Globus pallidus (tissue), 1 donor: ENCODE results near the gene NF2.

Experiments
- DNase-seq: peaks from one replicate; pipeline ENCODE4 v3.0.0-alpha.2; 2015; ENCODE audit warnings: low spot score

Gene NF2

DNA sequence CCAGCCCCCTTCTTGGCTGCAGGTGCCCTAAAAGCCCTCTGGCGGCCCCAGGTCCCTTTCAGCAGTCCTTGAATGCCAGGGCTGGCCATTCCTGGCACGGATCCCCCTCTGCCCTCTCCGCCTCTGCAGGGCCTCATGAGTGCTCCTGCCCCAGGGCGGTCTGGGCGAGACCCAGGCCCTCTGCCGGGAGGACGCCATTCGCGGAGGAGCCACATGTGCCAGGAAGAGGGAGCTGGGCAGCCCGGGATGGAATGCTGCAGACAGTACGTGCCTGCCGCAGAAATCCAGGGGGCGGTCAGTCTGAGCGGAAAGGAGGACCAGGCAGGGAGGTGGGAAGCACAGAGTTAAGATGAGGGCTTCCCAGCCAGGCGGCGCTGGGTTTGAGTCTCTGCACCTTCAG is 119.2 kb downstream of the NF2 start:
- DNase-seq = no peak

DNA sequence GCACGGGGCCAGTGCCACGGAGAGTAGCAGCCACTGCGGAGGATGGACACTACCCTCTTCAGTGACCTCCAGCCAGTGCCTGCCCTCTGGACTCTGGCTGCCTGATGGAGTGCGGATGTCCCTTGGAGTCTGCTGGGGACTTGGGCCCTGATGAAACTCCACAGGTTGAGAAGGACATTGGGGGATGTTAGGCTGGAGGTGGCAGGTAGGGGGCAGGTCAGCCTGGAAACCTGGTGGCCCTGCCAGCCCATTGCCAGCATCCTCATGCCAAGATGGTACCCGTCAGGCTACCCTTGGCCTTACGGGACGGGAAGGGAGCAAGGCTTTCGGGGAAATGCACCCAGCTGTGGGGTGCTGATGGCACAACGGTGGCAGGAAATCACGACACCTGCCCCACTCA is 120.3 kb downstream of the NF2 start:
- DNase-seq = no peak

DNA sequence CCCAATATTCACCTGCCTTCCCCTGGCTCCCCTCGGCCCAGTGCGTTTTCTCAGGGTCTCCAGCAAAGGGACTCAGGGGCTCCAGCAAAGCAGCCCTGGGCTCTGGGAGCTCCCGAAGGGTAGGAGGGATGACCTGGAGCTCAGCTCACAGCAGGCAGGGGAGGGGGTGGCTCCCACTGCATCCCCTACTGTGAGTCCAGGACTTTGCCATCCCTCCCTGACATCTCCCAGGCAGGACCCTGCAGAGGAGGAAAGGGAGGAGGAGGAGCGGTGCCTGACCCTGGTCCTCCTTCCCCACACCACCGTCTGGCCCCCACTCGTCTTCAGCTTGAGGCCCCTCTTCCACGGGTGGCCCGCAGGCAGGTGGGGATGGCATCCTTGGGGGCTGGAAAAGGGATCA is 121.4 kb downstream of the NF2 start:
- no peak for DNase-seq

DNA sequence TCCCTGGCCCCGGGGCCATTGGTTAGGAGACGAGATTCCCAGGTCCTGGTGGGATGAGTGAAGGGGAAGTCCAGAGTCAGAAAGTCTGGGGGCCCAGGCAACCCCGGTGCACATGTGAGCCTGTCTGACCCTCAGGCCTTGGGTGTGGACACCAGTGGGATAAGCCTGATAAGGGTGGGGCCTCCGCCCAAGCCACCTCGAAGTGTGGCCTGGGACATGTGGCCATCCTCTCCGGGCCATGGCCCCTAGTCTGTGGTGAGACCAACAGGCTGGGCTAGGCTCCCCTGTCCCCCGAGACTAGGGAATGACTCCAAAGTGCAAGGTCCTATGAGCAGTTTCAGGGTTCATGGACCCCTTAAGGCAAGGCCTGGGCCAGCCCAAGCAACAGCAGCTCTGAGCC is 122.7 kb downstream of the NF2 start:
- DNase-seq = no peak

DNA sequence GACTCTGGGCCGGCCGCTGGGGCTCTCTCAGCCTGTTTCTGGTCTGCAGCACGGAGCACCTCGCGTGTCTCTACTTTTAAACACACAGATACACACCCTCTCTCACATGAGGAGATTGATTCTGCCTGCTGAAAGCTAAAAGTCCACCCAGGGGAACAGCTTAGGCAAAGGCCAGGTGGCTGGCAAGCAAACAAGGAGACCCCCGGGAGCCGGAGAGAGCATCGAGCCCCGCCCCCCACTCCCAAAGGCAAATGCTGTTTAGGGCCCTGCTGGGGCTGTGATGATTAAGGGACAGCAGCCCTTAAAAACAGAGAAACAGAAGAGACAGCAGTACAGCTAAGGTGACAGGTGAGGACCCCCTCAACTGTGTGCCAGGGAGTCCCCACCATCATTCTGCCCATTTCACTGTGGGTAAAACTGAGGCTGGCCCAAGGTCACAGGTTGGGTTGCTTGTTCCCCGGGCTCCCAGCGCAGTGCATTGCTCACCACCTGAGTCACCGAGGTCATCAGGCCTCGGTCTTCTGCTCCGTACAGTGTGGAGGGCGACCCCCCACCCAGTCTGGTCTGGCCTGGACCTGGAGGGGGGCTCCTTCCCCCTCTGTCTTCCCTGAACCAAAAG is 123.2 kb downstream of the NF2 start:
- no peak for DNase-seq

DNA sequence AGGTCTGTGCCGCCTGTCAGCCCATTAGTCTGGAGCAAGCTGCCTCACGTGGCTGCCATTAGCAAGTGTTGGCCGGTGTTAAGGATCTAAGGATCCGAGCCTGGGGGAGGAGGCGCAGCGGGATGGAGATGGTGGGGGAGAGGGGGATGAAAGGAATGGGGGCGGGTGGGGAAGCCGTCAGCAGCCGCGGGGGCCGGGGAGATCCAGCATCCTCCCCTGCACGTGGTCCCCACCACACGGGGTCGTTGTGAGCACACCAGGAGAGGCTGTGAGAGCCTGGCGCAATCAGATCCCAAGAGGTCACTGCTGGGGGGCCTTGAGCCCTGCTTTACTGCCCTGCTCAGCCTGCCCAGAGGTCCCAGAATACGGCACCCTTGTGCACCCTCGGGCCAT is 123.7 kb downstream of the NF2 start:
- DNase-seq = no peak

DNA sequence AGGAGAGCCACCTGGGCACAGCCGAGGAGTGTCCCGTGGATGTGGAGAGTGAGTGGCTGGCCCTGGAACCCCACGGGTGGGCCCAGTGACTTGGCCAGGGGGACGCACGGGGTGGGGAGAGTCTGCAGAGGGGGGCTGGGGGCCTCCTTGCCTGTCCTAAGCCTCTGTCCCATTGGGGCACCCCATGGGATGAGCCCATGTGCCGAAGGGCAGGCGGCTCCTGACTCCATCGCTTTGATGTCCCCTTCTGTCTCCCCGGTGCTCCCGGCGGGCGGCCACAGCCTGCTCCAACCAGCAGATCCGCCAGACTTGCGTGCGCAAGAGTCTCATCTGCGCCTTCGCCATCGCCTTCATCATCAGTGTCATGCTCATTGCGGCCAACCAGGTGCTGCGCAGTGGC is 125.7 kb downstream of the NF2 start:
- DNase-seq = no peak

DNA sequence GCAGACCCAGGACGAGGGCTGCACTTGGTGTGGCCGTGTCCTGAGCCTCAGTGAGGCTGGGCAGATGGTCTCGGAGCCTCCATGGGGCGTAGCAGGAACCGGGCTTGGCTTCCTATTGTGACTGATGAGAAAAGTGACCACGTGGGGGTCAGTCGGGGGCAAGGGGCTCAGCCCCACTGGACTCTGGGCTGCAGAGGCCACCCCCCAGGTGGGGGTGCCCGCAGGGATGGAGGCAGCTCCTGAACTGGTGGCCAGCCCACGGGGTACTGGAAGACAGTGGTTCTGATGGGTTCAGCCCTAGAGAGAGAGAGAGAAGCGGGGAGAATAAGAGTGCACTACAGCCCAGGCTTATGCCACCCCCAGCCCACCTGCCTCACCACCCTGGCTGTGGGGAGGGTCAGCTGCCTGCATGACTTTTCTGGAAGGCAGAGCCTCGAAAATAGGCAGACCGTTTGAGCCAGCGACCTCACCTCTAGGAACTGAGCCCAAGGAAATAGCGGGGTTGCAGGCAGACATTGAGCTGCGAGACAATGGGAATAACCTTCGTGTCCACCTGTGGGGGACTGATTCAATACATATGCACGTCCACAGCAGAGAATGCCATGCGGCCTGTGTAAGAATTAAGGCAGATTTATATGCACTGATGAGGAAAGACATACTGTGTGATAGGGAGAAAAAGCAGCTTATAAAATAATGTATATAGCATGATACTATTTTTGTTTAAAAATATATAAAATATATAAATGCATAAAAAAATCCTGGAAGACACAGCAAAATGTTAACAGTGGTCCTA is 127.8 kb downstream of the NF2 start:
- DNase-seq = no peak

DNA sequence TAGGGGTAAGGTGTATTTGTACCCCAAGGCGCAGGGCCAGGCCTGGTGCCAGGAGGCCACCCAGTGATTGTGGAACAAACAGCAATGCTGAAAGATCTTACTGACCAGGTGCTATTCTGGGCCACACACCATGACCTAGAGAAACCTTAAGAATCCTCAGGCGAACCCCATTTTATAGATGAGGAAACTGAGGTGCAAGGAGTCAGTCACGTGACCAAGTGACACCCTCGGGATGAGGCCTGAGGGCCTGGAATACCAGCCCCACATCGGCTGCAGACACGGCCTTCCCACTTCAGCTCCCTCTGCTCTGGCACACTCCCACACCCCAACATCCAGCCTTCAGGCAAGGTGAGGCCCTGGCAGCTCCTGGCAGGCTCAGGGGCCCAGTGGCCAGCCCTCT is 129.4 kb downstream of the NF2 start:
- no peak for DNase-seq

DNA sequence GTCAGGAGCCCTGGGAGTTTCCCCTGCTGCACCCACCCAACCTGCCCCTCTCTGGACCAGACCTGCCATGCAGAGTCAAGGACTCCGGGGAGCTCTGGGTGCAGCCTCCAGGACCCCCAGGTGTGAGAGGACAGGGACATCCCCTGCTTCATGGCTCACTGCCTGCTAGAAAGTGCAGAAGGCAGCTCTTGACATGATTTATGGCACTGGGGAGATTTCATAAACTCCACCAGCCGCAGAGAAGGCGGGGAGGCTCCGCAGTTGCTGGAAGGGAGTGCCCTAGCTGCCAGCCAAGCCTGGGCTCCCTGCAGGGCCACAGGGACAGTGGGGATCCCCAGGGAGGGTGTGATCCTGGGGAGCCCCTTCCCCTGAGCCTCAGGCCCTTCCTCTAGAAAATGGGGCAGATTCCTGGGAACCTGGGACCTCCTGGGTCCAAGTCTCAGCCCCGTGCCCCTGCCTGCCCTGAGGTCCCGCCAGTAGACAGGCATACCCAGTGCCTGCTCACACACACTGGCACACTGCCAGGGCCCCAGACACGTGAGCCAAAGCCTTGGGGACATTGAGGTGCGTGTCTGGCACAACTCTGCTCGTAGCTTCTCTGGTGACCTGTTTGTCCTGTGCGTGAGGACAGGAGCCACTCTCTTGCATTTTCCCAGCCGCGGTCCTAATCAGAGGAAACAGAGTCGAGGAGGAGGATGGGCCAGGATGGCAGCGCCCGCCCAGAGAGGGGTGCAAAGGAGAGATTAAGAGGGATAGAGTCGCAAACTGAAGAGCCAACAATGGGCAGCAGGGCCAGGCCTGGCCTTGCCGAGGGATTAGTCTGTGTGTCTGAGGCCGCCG is 130.1 kb downstream of the NF2 start:
- DNase-seq = no peak

DNA sequence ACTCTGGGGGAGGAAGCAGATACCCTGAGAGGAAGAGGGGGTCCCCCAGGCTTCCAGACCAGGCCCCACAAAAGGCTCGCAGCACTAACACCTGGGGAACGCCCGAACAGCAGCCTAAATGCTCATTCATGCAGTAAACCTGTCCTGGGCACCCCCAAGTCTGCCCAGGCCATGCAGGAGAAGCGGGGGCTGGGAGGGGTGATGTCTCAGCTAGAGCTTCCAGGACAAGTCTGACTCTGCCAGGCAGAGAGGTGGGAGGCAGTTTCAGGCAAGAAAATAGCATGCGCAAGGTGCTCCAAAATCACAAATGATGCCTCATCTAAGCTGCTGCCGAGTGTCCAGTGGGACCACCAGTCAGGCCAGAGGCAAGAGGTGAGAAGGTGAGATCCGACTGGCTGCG is 131.0 kb downstream of the NF2 start:
- no peak for DNase-seq

DNA sequence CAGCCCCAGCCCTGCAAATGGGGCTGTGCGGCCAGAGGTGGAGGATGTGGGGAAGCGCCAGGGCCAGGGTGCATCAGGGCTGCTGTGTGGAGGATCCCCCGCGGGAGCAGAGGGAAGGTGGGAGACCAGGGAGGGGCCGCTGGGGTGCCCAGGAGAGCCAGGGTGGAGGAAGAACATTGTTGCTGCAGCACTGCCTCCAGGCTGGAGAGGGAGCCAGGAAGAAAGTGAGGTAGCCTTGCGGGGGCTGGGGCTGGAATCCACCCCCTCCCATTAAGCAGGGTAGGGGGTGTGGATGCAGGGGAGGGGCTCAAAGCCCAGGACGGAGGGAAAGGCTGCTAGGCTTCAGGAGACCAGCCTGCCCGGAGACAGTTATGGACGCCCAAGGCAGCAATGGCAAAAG is 131.4 kb downstream of the NF2 start:
- no peak for DNase-seq

DNA sequence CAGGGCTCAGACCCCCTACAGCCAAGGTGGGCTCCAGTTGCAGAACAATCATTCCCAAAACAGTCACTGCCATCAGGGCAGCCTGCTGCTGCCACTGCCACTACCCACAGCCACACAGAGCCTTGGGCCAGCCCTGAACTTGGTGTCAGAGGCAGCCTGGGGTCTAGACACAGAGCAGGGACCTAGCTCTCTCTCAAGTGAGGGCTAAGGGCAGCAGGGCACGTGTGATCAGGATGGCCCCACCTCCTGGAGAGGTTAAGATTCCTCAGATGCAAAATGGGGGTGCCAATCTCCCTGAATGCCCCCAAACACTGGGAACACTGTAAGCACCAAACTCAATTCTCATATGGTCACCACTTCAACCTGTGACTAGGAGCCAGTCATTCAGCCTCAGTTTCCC is 132.0 kb downstream of the NF2 start:
- no peak for DNase-seq

DNA sequence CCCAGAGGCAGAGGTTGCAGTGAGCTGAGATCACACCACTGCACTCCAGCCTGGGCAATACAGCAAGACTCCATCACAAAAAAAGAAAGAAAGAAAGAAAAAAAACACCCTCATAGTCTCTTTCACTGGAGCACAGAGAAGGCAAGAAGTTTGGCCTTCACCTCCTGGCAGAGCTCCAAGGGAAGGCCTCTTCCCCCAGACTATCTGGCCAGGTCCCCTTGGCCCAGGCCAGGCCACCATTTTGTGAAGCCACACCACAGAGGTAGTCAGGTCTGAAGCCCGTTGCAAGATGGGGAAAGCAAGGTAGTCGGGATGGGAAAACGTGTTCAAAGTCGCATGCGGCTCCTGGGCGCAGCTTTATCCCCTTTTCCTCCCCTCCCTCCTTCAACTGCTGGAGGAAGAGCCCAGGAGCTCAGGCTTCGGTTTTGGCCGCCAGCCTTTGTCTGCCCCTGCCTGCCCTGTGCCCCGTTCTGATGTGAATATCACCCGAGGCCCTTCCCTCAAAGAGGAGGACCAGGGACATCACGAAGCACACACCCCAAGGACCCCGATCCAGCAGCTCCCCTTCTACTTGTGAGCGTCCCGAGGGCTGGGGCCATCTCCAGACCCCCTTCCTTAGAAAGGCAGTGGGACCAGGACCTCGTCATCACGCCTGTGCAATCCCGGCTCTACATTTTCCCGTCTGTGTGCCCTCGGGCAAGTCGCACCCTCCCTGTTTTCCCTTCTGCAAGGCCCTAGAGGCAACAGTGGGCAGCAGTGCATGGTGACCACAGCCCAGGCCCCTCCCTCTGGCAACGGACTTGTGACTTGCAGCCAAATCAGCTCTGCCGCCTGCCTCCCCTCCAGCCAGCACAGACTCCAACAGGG is 134.1 kb downstream of the NF2 start:
- DNase-seq = peak; percentile 16

DNA sequence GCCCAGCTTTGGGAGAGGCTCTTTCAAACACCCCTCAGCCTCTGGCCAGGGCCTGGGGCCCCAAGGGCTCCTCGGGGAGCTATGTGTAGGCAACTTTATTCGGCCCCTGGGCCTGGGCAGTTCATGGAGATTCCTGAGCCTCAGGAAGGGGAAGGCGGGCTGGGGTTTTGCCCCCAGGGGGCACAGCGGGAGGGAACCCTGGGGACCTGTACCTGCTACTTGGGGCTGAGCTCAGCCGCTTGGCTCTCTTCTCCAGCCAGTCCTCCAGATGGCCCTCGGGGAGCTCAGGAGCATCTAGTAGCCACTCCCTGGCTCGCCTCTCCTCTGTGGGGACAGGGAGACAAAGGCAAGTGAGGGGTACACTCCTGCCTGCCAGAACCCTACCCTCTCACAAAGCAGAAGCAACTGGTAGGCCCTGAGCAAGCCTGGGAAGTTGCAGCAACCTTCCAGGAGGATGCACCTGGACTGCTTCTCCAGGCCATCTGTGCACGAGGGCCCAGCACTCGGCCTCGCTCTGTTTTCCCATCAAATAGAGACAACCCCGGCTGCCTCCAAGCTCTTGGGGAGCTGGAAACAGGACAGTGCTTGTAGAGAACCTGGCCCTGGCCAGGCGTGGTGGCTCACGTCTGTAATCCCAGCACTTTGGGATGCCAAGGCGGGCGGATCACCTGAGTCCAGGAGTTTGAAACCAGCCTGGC is 134.8 kb downstream of the NF2 start:
- no peak for DNase-seq

DNA sequence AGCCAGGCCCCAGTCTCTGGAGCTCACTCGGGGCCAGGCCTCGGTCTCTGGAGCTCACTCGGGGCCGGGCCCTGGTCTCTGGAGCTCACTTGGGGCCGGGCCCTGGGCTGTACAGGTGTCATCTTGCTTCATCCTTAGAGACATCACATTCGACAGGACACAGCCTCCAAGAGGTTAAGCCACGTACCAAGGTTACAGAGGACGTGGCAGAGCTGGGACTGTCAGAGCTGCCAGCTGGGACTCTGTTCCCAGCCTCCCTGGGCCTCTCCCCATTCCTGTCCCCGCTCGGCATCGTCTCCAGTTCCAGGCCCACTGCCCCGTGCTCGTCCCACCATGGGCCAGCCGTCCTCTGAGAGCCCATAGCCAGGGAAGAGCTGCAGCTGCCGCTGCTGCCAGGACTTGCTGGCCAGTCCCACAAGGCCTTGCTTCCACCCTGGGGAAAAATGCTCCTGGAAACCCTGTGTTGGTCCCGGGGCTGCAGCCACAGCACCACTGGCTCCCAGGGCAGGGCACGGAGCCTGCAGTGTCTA is 136.0 kb downstream of the NF2 start:
- no peak for DNase-seq

DNA sequence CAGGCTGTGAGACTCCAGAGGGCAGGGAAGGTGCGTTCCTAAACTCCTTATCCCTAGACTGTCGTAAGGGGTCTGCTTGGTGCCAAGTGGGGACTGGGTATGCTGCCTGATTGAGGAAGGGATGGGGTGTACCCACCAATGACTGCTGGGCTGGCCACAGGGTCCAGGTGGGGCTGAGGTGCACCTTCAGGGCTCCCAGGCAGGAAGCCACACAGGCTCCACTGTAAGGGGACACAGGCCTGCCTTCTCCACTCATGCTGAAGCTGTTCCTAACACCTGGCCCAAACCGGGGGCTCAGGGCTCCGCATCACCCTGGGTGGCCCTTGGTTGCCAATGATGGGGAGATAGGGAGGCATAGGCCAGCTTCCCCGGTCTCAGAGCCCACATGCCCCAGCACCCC is 136.8 kb downstream of the NF2 start:
- DNase-seq = no peak

DNA sequence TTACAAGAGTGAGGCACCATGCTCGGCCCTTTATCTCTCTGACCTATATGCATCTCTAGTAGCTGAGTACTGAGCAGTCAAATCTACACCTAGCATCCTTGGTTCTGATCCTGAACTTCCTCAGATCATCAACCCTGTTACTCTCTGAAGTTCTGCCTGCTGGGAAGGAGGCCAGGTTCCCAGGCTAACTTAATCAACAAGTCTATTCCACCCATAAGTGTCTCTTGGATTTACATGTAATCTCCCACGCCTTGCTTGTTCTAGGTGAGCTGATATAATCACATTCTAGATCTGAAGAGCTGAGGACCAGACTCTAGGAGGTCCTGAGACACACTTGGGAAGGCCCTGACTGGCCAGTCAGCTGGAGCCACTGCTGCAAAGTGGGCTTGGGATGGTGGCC is 138.5 kb downstream of the NF2 start:
- DNase-seq = no peak

DNA sequence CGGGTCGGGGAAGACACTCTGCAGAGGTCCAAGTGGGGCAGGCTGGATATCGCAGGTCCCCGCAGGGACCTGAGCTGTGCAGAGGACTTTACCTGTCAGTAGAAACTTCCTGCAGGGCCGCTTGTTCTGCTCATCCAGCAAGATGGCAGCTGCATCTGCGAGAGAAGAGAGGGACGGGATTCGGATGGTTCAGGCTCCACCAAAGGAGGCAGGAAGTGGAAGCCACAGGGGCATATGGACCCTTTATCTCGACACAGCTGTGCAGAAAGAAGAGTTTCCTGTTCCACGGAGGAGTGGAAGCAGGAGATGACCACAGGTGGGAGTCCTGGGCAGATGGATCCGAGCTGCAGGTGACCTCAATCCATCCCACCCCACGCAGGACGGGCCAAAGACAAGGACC is 138.9 kb downstream of the NF2 start:
- DNase-seq = no peak

DNA sequence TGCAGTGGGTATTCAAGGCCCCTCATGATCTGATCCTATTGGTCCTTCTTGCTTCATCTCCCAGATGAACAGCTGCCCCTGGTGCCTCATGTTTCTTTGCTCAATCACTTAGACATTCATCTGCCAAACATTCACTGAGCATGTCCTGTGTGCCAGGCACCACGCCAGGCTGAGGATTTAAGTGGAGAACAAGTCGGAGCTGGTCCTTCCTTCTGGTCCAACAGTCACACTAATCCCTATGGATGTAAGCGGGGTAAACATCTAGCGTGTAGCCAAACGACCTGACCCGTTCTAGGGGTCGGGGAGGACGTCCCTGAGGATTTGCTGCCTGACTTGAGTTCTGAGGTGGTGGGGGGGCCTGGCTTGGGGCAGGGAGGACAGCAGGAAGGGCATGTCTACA is 141.5 kb downstream of the NF2 start:
- no peak for DNase-seq

DNA sequence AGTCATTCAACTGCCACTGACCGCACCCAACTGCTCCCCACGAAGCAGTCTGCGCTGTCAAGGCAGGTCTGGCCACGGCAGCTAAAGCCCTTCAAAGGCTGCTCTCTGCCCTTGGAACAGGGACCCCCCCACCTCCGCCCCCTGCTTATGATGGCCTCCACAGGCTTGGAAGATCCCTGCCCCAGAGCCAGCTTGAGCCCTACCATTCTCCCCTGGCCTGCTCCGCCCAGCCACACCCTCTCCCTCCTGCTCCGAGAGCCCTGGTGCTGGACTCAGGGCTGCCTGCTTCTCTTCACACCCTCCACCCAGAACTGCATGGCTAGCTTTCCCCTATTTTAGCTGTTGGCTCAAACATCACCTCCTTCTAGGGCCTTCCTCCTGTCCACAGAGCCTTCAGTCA is 144.4 kb downstream of the NF2 start:
- DNase-seq = no peak
